ENCODE measurements around the gene PPP1R12B.
"Not testable (repeated sequence)": the region's sequence is repeated elsewhere in the genome, so short reads cannot be mapped to it uniquely, and the experiment has no call there.

The PPP1R12B gene

GRCh38 chr1:202498542-202498941 is 150.0 kb downstream of the PPP1R12B start:
- Histone ChIP-seq H3K27ac (no peak overlapping the region), H3K36me3 (peaks cover 19% of the 10 kb centered on the region), H3K9me3 (ENCODE audit: severe bottlenecking) (no peaks in the 10 kb centered on the region), H3K4me3 (ENCODE audit: low read depth, low read length) (no peak overlapping the region), H3K27me3 (ENCODE audit: insufficient read depth, low read depth, severe bottlenecking) (no peaks in the 10 kb centered on the region)
- no peak for DNase-seq
- no peak for TF ChIP-seq CTCF (IDR thresholded peaks at IDR 0.05; ENCODE audit: low read depth, low read length)

GRCh38 chr1:202499997-202500396 is 151.5 kb downstream of the PPP1R12B start:
- H3K27me3 ChIP-seq (ENCODE audit: insufficient read depth, low read depth, severe bottlenecking); DNase-seq; H3K27ac ChIP-seq; H3K9me3 ChIP-seq (ENCODE audit: severe bottlenecking); H3K4me3 ChIP-seq (ENCODE audit: low read depth, low read length): not testable (repeated sequence)
- peaks cover 19% of the 10 kb centered on the region for H3K36me3 ChIP-seq

- Histone ChIP-seq H3K9me3 (ENCODE audit: severe bottlenecking) (no peaks in the 10 kb centered on the region), H3K4me3 (ENCODE audit: low read depth, low read length) (no peak overlapping the region), H3K27ac (no peak overlapping the region), H3K27me3 (ENCODE audit: insufficient read depth, low read depth, severe bottlenecking) (no peaks in the 10 kb centered on the region), H3K36me3 (peaks cover 7% of the 10 kb centered on the region)
- DNase-seq, result no peak
- peak; percentile 50 for TF ChIP-seq CTCF (IDR thresholded peaks at IDR 0.05; ENCODE audit: low read depth, low read length)
Observed at GRCh38 chr1:202501281-202501680, 152.8 kb downstream of the PPP1R12B start.

- no peak for TF ChIP-seq CTCF (IDR thresholded peaks at IDR 0.05; ENCODE audit: low read depth, low read length)
- H3K27ac ChIP-seq, result no peak overlapping the region
- no peak overlapping the region for H3K4me3 ChIP-seq (ENCODE audit: low read depth, low read length)
- no peaks in the 10 kb centered on the region for H3K9me3 ChIP-seq (ENCODE audit: severe bottlenecking)
- no peaks in the 10 kb centered on the region for H3K27me3 ChIP-seq (ENCODE audit: insufficient read depth, low read depth, severe bottlenecking)
- H3K36me3 ChIP-seq, result no peaks in the 10 kb centered on the region
- no peak for DNase-seq
Observed at GRCh38 chr1:202505356-202505755, 156.9 kb downstream of the PPP1R12B start.

- not testable (repeated sequence) for DNase-seq; H3K4me3 ChIP-seq (ENCODE audit: low read depth, low read length); H3K27ac ChIP-seq; H3K27me3 ChIP-seq (ENCODE audit: insufficient read depth, low read depth, severe bottlenecking); H3K36me3 ChIP-seq; H3K9me3 ChIP-seq (ENCODE audit: severe bottlenecking)
Observed at GRCh38 chr1:202505880-202506575, 157.5 kb downstream of the PPP1R12B start.

GRCh38 chr1:202508863-202509262 is 160.4 kb downstream of the PPP1R12B start:
- H3K36me3 ChIP-seq; H3K4me3 ChIP-seq (ENCODE audit: low read depth, low read length); H3K9me3 ChIP-seq (ENCODE audit: severe bottlenecking); H3K27me3 ChIP-seq (ENCODE audit: insufficient read depth, low read depth, severe bottlenecking); H3K27ac ChIP-seq; DNase-seq: not testable (repeated sequence)

GRCh38 chr1:202513875-202514274 is 165.4 kb downstream of the PPP1R12B start:
- H3K9me3 ChIP-seq (ENCODE audit: severe bottlenecking); H3K27me3 ChIP-seq (ENCODE audit: insufficient read depth, low read depth, severe bottlenecking); DNase-seq; H3K36me3 ChIP-seq; H3K27ac ChIP-seq; H3K4me3 ChIP-seq (ENCODE audit: low read depth, low read length): not testable (repeated sequence)

GRCh38 chr1:202516434-202516877 is 168.0 kb downstream of the PPP1R12B start:
- H3K27me3 ChIP-seq (ENCODE audit: insufficient read depth, low read depth, severe bottlenecking), result no peaks in the 10 kb centered on the region
- H3K27ac ChIP-seq, result no peak overlapping the region
- no peak for TF ChIP-seq CTCF (IDR thresholded peaks at IDR 0.05; ENCODE audit: low read depth, low read length)
- H3K4me3 ChIP-seq (ENCODE audit: low read depth, low read length), result no peak overlapping the region
- H3K36me3 ChIP-seq, result no peaks in the 10 kb centered on the region
- H3K9me3 ChIP-seq (ENCODE audit: severe bottlenecking), result no peaks in the 10 kb centered on the region
- no peak for DNase-seq

- not testable (repeated sequence) for H3K27ac ChIP-seq; DNase-seq; H3K9me3 ChIP-seq (ENCODE audit: severe bottlenecking); H3K27me3 ChIP-seq (ENCODE audit: insufficient read depth, low read depth, severe bottlenecking); H3K4me3 ChIP-seq (ENCODE audit: low read depth, low read length); H3K36me3 ChIP-seq
Observed at GRCh38 chr1:202517146-202517545, 168.6 kb downstream of the PPP1R12B start.

- not testable (repeated sequence) for DNase-seq; H3K27ac ChIP-seq; H3K36me3 ChIP-seq; H3K4me3 ChIP-seq (ENCODE audit: low read depth, low read length); H3K9me3 ChIP-seq (ENCODE audit: severe bottlenecking); H3K27me3 ChIP-seq (ENCODE audit: insufficient read depth, low read depth, severe bottlenecking)
Observed at GRCh38 chr1:202518180-202518579, 169.7 kb downstream of the PPP1R12B start.

GRCh38 chr1:202518905-202519304 is 170.4 kb downstream of the PPP1R12B start:
- H3K9me3 ChIP-seq (ENCODE audit: severe bottlenecking); H3K27ac ChIP-seq; DNase-seq; H3K27me3 ChIP-seq (ENCODE audit: insufficient read depth, low read depth, severe bottlenecking); H3K36me3 ChIP-seq; H3K4me3 ChIP-seq (ENCODE audit: low read depth, low read length): not testable (repeated sequence)
